Forelimb muscle (tissue), 1 donor: ENCODE measurements around the gene USH1G. TPM values are rescaled to one million over a fixed set of nuclear protein-coding genes. Genes with fewer than 3 reads are reported as not detected.
A peak's percentile ranks its signal among the peaks of the same experiment; 100 is the strongest.
"Not testable (repeated sequence)": the region's sequence is repeated elsewhere in the genome, so short reads cannot be mapped to it uniquely, and the experiment has no call there.

ENCODE experiments used
- DNase-seq: peaks from one replicate; pipeline ENCODE4 v3.0.0-alpha.2; 2013; ENCODE audit warnings: low read depth
- polyA plus RNA-seq: library from polyadenylated mRNA; unstranded; fragments of 120-200 nt; gene quantifications from one replicate; pipeline ENCODE4 v1.2.1, GENCODE V29; 2013; ENCODE audit not compliant: insufficient read length

The USH1G gene
- polyA plus RNA-seq, 1 donor, result 0.05 TPM

DNA sequence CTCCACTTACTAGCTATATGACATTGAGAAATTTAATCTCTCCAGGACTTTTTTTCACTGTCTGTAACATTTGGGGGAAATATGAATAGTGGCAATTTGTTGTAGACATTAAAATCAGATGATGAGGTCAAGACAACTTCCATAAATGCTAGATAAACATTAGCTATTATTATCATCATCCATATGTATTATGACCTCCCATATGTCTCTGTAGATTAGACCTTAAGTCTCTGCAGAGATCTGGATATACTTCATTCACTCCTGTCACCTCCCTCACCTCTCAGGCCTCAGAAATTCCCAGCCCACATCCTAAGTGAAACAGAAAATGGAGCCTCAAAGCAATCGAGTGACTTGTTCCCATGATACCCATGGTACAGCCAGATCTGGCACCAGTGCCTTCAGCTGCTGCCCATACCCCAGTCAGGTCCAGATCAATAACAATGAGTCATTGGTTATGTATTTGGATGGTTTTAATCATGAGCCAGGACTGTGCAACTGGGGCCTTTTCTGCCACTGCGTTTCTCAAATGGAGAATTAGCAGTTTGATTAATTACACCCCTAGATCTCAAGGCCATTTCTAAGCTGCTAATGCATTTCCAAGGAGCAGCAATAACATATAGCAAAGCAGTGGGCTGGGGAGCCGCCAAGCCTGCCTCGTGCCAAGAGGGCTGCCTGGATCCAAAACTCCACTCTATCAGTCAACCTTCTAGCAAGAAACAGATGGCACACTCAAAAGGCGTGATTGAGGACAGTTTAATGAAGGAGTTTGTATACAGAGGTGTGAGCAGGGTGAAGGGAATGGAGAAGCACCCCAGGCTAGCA, 47.7 kb downstream of the USH1G start:
- no peak for DNase-seq

GRCh38 chr17:74874615-74875037, 48.4 kb downstream of the USH1G start:
- no peak for DNase-seq

- DNase-seq, result no peak
Measured at GRCh38 chr17:74873874-74874614, 49.0 kb downstream of the USH1G start.

DNA sequence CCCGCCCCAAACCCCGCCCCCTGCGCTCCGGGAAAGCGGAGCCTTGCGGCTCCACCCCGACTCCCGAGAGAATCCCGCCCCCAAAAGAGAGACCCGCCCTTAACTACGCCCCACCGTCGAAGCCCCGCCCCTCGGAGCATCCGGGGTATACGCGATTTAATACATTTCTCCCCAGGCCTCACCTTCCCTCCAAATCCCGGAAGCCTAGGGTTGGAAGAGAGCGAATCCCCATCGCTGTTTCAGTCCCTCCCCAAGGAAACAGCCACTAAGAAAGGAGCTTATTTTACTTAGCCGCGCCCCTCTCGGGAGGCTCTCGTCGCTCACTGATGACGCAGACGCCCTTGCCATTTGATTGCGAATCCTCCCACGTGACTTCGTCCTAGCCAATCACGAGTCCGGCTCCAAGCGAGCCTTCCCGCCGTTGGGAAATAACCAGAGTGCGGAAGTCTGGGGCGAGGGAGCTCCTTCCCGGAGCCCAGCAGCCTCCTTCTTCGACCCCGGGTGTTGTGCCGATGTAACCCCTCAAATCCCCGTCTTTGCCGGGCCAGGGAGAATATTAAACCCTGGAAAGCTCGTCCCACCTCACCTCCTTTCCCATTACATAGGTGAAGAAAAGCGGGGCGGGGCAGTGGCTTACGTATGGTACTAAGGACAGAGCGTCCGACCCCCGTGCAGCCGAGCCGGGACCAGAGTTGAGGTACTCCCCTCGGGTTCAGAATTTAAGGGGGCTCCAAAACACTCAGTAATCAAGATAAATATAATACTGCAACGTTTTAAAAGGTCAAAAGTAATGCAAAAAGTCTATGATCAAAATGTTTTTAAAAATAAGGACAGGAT, 49.8 kb downstream of the USH1G start:
- peak; percentile 99 for DNase-seq

- DNase-seq, result no peak
Measured at GRCh38 chr17:74872313-74873036, 50.6 kb downstream of the USH1G start, which contains the start of gene FDXR. FDXR (minus strand) TSS chr17:74872994; CDS start chr17:74872944, 50 bp downstream.

GRCh38 chr17:74871356-74872076, 51.5 kb downstream of the USH1G start:
- no peak for DNase-seq

DNA sequence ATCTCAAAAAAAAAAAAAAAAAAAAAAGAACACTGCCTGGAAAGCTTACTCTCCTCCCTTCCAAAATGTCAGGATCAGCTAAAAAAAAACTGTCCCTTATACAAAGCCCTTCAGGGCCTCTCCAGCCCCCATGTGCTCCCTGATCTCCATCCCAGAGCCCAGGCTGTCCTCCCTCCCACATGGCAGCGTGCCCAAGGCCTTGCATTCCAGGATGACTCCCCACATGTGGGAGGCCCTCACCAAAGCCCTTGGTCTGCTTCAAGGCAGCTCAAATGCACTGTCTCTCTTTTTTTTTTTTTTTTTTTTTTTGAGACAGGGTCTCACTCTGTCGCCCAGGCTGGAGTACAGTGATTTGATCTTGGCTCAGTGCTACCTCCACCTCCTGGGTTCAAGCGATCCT, 52.5 kb downstream of the USH1G start:
- DNase-seq, result no peak

DNA sequence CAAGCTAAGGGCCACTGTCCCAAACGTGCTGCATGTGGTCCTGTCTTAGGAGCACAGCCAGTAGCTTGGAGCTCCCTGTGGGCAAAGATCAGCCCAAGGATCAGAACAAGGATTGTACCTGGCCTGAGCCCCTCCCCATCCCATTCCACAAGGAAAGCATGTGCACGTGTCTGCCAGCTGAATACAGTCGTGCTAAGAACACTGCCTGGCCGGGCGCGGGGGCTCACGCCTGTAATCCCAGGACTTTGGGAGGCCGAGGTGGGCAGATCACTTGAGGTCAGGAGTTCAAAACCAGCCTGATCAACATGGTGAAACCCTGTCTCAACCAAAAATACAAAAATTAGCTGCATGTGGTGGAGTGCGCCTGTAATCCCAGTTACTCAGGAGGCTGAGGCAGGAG, 53.0 kb downstream of the USH1G start:
- not testable (repeated sequence) for DNase-seq

GRCh38 chr17:74868908-74869255, 54.2 kb downstream of the USH1G start:
- no peak for DNase-seq

GRCh38 chr17:74868251-74868907, 54.7 kb downstream of the USH1G start:
- DNase-seq, result no peak

- DNase-seq, result no peak
Measured at GRCh38 chr17:74866198-74866835, 56.7 kb downstream of the USH1G start.

Other genes with a start within 250 kb of the USH1G start
- gene CD300LF, start 210.3 kb downstream of the USH1G start, polyA plus RNA-seq, result 0.28 TPM
- gene RAB37, start 186.0 kb downstream of the USH1G start, polyA plus RNA-seq, result 0.90 TPM
- gene NHERF1, start 174.6 kb downstream of the USH1G start, polyA plus RNA-seq, result 5.3 TPM
- gene NAT9, start 146.9 kb downstream of the USH1G start, polyA plus RNA-seq, result 37.5 TPM
- gene GRIN2C, start 63.4 kb downstream of the USH1G start, polyA plus RNA-seq, result 0.71 TPM
- 2.0 TPM for gene FDXR, start 50.3 kb downstream of the USH1G start, polyA plus RNA-seq
- gene FADS6, start 29.6 kb downstream of the USH1G start, polyA plus RNA-seq, result not detected
- not detected for gene OTOP2, start 1.0 kb upstream of the USH1G start, polyA plus RNA-seq
- not detected for gene OTOP3, start 12.6 kb upstream of the USH1G start, polyA plus RNA-seq
- gene HID1, start 49.5 kb upstream of the USH1G start, polyA plus RNA-seq, result 5.9 TPM
- gene CDR2L, start 64.4 kb upstream of the USH1G start, polyA plus RNA-seq, result 6.8 TPM
- 24.0 TPM for gene MRPL58, start 89.4 kb upstream of the USH1G start, polyA plus RNA-seq
- gene ATP5PD, start 123.7 kb upstream of the USH1G start, polyA plus RNA-seq, result 249 TPM
- gene KCTD2, start 124.0 kb upstream of the USH1G start, polyA plus RNA-seq, result 20.5 TPM
- 6.9 TPM for gene SLC16A5, start 164.7 kb upstream of the USH1G start, polyA plus RNA-seq
- gene ARMC7, start 186.7 kb upstream of the USH1G start, polyA plus RNA-seq, result 6.5 TPM
- gene NT5C, start 208.5 kb upstream of the USH1G start, polyA plus RNA-seq, result 41.0 TPM
- 283 TPM for gene JPT1, start 231.3 kb upstream of the USH1G start, polyA plus RNA-seq